Frontal cortex (tissue), 4 donors: ENCODE measurements around the gene FHOD3. TPM values are rescaled to one million over a fixed set of nuclear protein-coding genes. Genes with fewer than 3 reads are reported as not detected.
A peak's percentile ranks its signal among the peaks of the same experiment; 100 is the strongest.

Source experiments
- DNase-seq, 2 donors: peaks; one replicate each; pipeline ENCODE4 v3.0.0; 2012; ENCODE audit warnings: low spot score in 2 of 2
- FAIRE-seq: peaks from 2 replicates; lab custom pipeline; 2012; peaks lifted over from hg19 to GRCh38; lab: Jason Lieb, UNC
- total RNA-seq: library from RNA; depleted of rRNA; stranded (reverse); fragments of >200 nt; gene quantifications from one replicate; pipeline ENCODE4 v1.2.3, GENCODE V29; 2014
- donor health status: control.
- donor health status: control.
- donor health status: control.

Gene FHOD3
- total RNA-seq, 1 donor from 2014 or later: 46.9 TPM

GRCh38 chr18:36295214-36295613, 2.3 kb upstream of the FHOD3 start:
- FAIRE-seq (no peak), DNase-seq (no peak)

DNA sequence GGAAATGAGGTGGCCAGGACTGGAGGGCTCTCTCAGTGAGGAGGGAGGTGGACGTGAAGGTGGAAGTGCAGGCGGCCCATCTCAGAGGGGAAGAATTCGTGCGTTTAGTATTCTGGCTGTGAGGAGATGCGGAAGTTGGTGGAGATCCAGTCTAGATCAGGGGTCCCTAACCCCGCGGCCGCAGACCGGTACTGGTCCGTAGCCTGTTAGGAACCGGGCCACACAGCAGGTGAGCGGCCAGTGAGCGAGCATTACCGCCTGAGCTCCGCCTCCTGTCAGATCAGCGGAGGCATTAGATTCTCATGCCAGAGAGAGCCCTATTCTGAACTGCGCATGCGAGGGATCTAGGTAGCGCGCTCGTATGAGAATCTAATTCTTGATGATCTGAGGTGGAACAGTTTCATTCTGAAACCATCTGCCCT, 1.6 kb upstream of the FHOD3 start:
- DNase-seq: no peak
- FAIRE-seq: no peak

DNA sequence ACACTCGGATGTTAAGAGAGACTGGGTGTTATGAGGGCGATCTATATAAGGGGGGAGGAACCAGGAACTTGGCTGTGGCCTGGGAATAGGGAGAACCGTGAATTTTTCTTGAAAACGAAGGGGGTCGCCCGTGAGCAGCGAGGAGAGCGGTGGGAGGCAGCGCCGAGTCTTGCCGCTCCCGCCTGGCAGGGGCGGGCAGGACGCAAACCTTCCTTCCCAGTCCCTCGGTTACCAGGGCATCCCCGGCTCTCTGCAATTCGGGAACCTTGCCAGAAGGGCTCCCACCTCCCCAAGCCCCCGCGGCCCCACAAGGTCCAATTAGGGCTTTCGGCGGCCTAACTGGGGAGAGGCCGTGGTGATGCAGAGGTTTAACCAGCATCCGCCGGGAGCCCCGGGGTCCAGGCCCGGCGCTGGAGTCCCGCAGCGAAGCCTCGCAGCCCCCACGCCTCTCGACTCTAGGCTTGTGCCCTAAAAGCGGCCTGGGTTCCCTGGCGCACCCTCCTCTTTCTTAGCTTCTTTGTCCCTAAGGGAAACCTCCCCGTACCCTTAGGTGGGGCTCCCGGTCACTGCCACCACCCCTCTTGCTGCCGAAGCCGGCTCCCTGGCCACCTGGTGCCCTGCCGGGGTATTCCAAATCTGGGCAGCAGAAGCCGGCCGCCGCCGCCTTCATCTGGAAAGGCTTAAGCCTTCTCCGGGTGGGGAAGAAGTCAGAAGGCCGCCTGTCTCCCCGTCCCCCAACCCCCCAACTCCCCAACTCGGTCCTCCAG, 680 bp upstream of the FHOD3 start:
- FAIRE-seq (no peak), DNase-seq (peak; percentile 58 to 73)

DNA sequence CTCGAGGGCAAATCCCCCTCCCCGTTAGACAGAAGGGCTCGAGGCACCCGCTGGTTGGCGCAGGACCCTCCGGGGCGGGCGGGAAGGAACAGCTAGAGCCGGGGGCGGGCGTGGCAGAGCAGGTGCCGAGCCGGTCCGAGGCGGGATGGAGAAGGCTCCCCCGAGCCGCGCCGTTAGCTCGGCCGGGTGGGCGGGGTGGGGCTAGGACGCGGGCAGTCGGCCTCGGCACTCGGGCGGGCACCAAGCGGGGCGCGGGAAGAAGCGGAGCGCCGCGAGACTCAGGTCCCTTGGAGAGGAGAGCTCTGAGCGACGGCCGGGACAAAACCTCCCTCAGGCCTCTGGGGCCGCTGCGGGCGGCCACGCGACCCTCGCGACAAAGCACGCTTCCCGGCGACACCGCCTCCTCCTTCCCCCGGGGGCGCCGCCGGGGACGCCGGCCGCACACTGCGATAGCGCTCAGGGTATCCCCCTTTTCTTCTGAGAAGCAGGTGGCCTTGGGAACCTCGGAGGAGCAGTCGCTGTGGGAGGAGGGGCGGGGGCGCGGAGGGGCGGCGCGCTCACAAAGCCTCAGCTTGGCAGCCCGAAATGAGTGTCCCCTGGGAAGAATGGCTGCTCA, 721 bp downstream of the FHOD3 start:
- DNase-seq (peak; percentile 36 to 40), FAIRE-seq (no peak)

GRCh38 chr18:36299015-36299414, 1.5 kb downstream of the FHOD3 start:
- no peak for FAIRE-seq
- no peak for DNase-seq

DNA sequence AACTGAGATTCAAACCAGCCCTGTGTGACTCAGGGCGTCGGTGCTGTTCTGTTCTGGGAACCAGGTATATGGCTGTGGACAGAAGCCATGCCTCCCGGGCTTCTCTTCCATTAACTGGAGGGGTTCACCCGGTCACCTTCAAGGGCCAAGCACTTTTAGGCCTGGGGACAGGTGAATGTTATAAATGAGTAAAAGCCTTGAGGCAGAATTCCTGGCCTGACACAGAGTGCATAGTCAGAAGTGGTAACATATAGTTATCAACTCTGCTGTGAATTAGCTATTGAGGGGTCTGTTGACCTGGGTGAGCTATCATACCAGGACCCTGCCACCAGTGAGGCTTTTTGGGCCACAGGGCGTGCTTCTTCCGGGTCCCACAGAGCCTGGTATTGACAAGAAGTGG, 2.7 kb downstream of the FHOD3 start:
- no peak for DNase-seq
- no peak for FAIRE-seq

GRCh38 chr18:36301884-36302283, 4.4 kb downstream of the FHOD3 start:
- no peak for FAIRE-seq
- no peak for DNase-seq

GRCh38 chr18:36302676-36303075, 5.2 kb downstream of the FHOD3 start:
- FAIRE-seq: no peak

GRCh38 chr18:36303211-36303844, 5.8 kb downstream of the FHOD3 start:
- DNase-seq (no peak), FAIRE-seq (no peak)

More at GRCh38 chr18:36302676-36303075, 5.2 kb downstream of the FHOD3 start:
- DNase-seq: no peak

DNA sequence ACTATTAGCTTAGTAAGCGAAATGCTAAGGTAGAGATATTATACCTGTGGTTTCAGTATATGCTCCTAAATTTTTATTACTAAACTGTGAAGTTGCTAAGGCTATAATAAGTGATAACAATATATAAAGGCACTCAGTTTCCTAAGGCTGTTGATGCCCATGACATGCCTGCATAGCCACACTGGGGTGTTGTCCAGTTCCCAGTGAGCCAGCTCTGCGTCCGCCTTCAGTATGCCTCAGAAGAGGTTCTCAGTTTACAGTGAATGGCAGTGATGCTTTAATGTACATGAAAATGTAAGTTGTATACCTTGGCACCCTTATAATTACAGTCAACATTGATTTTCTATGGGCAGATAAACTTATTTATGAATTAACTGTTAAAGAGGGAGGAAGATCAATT, 7.2 kb downstream of the FHOD3 start:
- FAIRE-seq (no peak), DNase-seq (no peak)

GRCh38 chr18:36305375-36305774, 7.9 kb downstream of the FHOD3 start:
- DNase-seq (no peak), FAIRE-seq (no peak)

- FAIRE-seq (no peak), DNase-seq (no peak)
Measured at GRCh38 chr18:36307513-36307912, 10.0 kb downstream of the FHOD3 start.

DNA sequence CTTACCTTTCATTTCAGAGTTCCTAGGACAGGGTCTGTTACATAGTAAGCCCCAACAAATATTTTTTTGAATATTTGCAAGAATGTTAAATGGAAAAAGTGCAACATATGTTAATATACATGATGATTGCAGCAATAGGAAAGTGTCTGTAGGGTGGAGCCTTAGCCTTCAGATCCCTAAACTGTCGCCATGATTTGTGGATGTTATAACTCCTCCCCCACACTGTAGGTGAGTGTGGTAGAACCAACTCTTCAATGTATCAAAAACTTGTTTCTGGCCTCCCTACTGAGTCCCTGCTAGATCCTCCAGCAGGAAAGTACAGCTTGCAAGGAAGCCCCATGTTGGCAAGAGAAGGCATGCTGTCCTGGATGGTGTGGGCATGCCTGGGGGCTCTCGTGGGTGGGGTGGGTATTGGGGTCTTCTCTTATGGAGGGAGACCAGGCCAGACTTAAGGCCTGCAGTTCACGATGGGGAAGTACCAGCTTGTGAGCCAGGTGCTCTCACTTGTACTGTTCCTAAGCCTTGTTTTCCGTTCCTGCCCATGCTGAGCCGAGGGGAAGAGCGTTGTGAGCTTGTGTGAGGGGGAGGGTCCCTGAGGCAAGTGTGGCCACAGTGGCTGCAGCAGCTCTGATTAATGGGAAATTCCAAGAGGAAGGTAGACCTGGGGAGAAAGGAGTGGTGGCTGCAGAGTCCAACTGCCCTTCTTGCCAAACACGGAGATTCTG, 11.4 kb downstream of the FHOD3 start:
- FAIRE-seq: no peak
- DNase-seq: no peak

GRCh38 chr18:36309436-36310391, 12.2 kb downstream of the FHOD3 start:
- DNase-seq: no peak
- FAIRE-seq: no peak

DNA sequence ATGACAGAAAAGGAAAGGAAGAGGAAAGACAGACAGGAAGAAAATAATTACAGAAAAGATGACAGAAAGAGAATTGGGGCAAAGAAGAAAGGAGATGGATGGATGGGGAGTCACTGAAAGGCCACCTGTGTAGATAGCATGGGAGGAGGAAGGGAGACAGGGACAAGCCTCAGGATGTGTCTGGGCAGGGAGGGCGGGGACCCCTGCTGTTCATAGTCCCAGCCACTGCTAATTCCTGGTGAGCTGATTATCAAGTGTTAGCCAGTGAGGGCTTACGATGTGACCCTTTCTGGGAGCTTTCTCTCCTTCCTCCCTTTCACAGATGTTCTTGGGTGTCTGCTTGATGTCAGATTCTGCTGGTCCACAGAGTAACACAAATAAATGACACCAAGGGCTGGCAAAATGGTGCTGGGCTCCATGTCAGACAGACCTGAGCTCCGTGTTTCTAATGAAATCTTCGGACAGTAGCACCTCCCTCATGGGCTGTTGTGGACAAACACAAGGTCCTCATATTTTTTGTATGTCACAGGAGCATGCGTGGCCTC, 13.6 kb downstream of the FHOD3 start:
- no peak for DNase-seq
- FAIRE-seq: no peak

DNA sequence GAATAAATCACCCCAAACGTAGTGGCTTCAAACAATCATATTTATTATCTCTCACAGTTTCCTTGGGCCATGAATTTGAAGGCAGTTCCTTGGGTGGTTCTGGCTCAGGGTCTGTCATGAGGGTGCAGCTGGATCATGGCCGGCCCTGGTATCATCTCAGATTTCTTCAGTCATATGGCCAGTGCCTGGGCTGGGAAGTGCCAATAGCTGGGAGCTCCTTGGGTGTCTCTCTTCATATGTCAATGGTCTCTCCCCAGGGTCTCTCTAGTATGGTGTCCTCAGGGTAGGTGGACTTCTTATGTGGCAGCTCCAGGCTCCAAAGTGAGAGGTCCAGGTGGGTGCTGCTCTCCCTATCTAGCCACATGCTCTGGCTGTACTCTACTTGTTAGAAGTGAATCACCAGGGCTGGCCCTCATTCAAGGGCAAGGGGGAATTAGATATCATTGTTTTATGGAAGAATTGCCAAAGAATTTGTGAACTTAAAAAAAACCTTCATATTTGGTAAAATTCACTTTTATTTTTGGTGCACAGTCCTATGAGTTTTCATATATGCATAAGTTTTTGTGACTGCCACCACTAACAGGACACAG, 15.4 kb downstream of the FHOD3 start:
- DNase-seq (no peak), FAIRE-seq (no peak)

DNA sequence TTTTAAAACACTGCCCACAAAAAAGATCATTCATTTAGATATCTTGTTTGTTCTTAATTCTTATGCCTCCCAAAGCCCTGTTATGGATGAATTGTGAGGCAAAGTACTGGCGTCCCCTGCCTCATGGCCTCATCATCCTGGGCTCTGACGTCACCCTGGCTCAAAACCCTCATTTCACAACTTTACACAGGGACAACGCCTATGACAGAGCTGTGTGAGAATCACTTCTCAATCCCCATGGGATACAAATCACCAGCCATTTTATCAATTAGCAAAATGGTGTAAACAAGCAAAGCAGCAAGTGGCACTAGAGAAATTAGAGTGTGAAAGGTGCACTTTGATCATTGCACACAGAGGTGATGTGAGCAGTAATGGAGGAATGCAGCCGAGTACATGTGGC, 16.6 kb downstream of the FHOD3 start:
- DNase-seq (no peak), FAIRE-seq (no peak)

GRCh38 chr18:36314754-36315153, 17.2 kb downstream of the FHOD3 start:
- no peak for DNase-seq
- no peak for FAIRE-seq

- DNase-seq: no peak
- no peak for FAIRE-seq
Measured at GRCh38 chr18:36315736-36316135, 18.2 kb downstream of the FHOD3 start.
